Measurements from ENCODE around the gene CST3.

The CST3 gene

GRCh38 chr20:23631226-23631822 is 6.4 kb downstream of the CST3 start:
- no peak overlapping the region for H3K4me3 ChIP-seq (ENCODE audit: low read depth, low read length)
- TF ChIP-seq POLR2A (IDR thresholded peaks at IDR 0.05; ENCODE audit: extremely low read depth, insufficient read length) (no peak), MYC (IDR thresholded peaks at IDR 0.05; ENCODE audit: low read depth, low read length) (no peak), MAX (IDR thresholded peaks at IDR 0.05; ENCODE audit: low read depth, low read length) (no peak), CTCF (IDR thresholded peaks at IDR 0.05; ENCODE audit: low read depth, low read length) (no peak)
- no peak for DNase-seq (ENCODE audit: low read depth)

GRCh38 chr20:23630392-23630849 is 7.3 kb downstream of the CST3 start:
- DNase-seq (ENCODE audit: low read depth) = no peak
- TF ChIP-seq MYC (IDR thresholded peaks at IDR 0.05; ENCODE audit: low read depth, low read length) (no peak), MAX (IDR thresholded peaks at IDR 0.05; ENCODE audit: low read depth, low read length) (no peak), CTCF (IDR thresholded peaks at IDR 0.05; ENCODE audit: low read depth, low read length) (no peak), POLR2A (IDR thresholded peaks at IDR 0.05; ENCODE audit: extremely low read depth, insufficient read length) (no peak)
- no peak overlapping the region for H3K4me3 ChIP-seq (ENCODE audit: low read depth, low read length)

- no peak overlapping the region for H3K4me3 ChIP-seq (ENCODE audit: low read depth, low read length)
- TF ChIP-seq CTCF (IDR thresholded peaks at IDR 0.05; ENCODE audit: low read depth, low read length) (no peak), MAX (IDR thresholded peaks at IDR 0.05; ENCODE audit: low read depth, low read length) (no peak), POLR2A (IDR thresholded peaks at IDR 0.05; ENCODE audit: extremely low read depth, insufficient read length) (no peak), MYC (IDR thresholded peaks at IDR 0.05; ENCODE audit: low read depth, low read length) (no peak)
- DNase-seq (ENCODE audit: low read depth) = no peak
Measured at GRCh38 chr20:23629542-23630391, 8.0 kb downstream of the CST3 start.

GRCh38 chr20:23629017-23629541 is 8.7 kb downstream of the CST3 start:
- TF ChIP-seq MAX (IDR thresholded peaks at IDR 0.05; ENCODE audit: low read depth, low read length) = no peak
- no peak for TF ChIP-seq CTCF (IDR thresholded peaks at IDR 0.05; ENCODE audit: low read depth, low read length)
- no peak for TF ChIP-seq MYC (IDR thresholded peaks at IDR 0.05; ENCODE audit: low read depth, low read length)
- TF ChIP-seq POLR2A (IDR thresholded peaks at IDR 0.05; ENCODE audit: extremely low read depth, insufficient read length) = no peak
- no peak overlapping the region for H3K4me3 ChIP-seq (ENCODE audit: low read depth, low read length)
- DNase-seq (ENCODE audit: low read depth) = no peak

- TF ChIP-seq MAX (IDR thresholded peaks at IDR 0.05; ENCODE audit: low read depth, low read length) (no peak), MYC (IDR thresholded peaks at IDR 0.05; ENCODE audit: low read depth, low read length) (no peak), CTCF (IDR thresholded peaks at IDR 0.05; ENCODE audit: low read depth, low read length) (no peak), POLR2A (IDR thresholded peaks at IDR 0.05; ENCODE audit: extremely low read depth, insufficient read length) (no peak)
- H3K4me3 ChIP-seq (ENCODE audit: low read depth, low read length) = no peak overlapping the region
- no peak for DNase-seq (ENCODE audit: low read depth)
Measured at GRCh38 chr20:23628402-23629016, 9.2 kb downstream of the CST3 start.
